Esophagus squamous epithelium (tissue), 5 donors: ENCODE results near the gene PGGHG. TPM values are rescaled to one million over a fixed set of nuclear protein-coding genes. Genes with fewer than 3 reads are reported as not detected.

Experiments
- DNase-seq: peaks from one replicate; lab custom pipeline; 2025; lab: John Stamatoyannopoulos, UW
- H3K27ac ChIP-seq, 4 donors: fragments of 200-600 bp; sonication (generic); one replicate each; pipeline ENCODE4 v1.5.1; 2016 to 2019; ENCODE audit warnings: mild to moderate bottlenecking in 1 of 4
- H3K27me3 ChIP-seq, 4 donors: fragments of 200-600 bp; sonication (generic); 1 replicate in 3 of 4; 2 replicates in 1 of 4; pipeline versions ENCODE4 v1.5.1 to v1.6.0; 2017 to 2021; ENCODE audit warnings: antibody characterized with exemption in 1 of 4
- H3K36me3 ChIP-seq, 3 donors: fragments of 200-600 bp; sonication (generic); one replicate each; pipeline ENCODE4 v1.5.1; 2016 to 2019
- H3K4me1 ChIP-seq, 3 donors: fragments of 200-600 bp; sonication (generic); one replicate each; pipeline ENCODE4 v1.5.1; 2017 to 2019
- H3K4me3 ChIP-seq, 4 donors: fragments of 200-600 bp; sonication (generic); 1 replicate in 3 of 4; 2 replicates in 1 of 4; pipeline ENCODE4 v1.5.1; 2016 to 2019; ENCODE audit warnings: mild to moderate bottlenecking in 2 of 4, moderate library complexity in 1 of 4
- H3K9me3 ChIP-seq, 3 donors: fragments of 200-600 bp; sonication (generic); one replicate each; pipeline ENCODE4 v1.5.1; 2016 to 2019
- POLR2A ChIP-seq, 4 donors: fragments of 450-650 bp; IDR thresholded peaks; one replicate each; pipeline ENCODE4 v1.6.1; 2017; ENCODE audit warnings: antibody characterized with exemption in 4 of 4, mild to moderate bottlenecking in 4 of 4, moderate library complexity in 3 of 4
- WGBS, 2 donors: methylation state at CpG; one replicate each; pipeline ENCODE4 v1.1.5; 2018; 5-methylcytosine and 5-hydroxymethylcytosine counted together
- intact Hi-C: fragments of 100-400 bp; cut with DNase I; formaldehyde crosslinking; loops from one replicate; pipeline ENCODE4 v1.15.0; 2022
- total RNA-seq, 4 donors: library from RNA; depleted of rRNA; stranded (reverse); fragments of >200 nt; gene quantifications; one replicate each; pipeline ENCODE4 v1.1.0, GENCODE V29; 2016
- TF ChIP-seq, protein P1 (sequence below), 6 experiments: fragments of 450-650 bp in 4 of 6; fragments of 200-600 bp in 2 of 6; sonication (generic) in 2 of 6; IDR thresholded peaks; one replicate each; pipeline ENCODE4 v1.5.1; 2016 to 2019; ENCODE audit warnings: antibody characterized with exemption in 6 of 6, mild to moderate bottlenecking in 4 of 6, moderate library complexity in 4 of 6
- donor health status: DM: yes; HTN: yes; CAD: no.

PGGHG gene
- total RNA-seq, 4 donors from 2014 or later: 5.3 to 15.3 (median 5.9) TPM

DNA sequence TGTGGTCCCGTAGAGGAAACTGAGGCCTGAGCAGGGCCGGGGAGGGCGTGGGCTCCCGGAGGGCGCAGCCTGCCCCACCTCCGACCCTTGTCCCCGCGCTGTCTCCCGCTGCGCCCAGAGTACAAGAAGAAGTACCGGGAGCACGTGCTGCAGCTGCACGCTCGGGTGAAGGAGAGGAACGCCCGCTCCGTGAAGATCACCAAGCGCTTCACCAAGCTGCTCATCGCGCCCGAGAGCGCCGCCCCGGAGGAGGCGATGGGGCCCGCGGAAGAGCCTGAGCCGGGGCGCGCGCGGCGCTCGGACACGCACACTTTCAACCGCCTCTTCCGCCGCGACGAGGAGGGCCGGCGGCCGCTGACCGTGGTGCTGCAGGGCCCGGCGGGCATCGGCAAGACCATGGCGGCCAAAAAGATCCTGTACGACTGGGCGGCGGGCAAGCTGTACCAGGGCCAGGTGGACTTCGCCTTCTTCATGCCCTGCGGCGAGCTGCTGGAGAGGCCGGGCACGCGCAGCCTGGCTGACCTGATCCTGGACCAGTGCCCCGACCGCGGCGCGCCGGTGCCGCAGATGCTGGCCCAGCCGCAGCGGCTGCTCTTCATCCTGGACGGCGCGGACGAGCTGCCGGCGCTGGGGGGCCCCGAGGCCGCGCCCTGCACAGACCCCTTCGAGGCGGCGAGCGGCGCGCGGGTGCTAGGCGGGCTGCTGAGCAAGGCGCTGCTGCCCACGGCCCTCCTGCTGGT, 8.8 kb upstream of the PGGHG start:
- DNase-seq: no peak
- TF ChIP-seq POLR2A (IDR thresholded peaks at IDR 0.05): no peak
- TF ChIP-seq, protein P1, sequence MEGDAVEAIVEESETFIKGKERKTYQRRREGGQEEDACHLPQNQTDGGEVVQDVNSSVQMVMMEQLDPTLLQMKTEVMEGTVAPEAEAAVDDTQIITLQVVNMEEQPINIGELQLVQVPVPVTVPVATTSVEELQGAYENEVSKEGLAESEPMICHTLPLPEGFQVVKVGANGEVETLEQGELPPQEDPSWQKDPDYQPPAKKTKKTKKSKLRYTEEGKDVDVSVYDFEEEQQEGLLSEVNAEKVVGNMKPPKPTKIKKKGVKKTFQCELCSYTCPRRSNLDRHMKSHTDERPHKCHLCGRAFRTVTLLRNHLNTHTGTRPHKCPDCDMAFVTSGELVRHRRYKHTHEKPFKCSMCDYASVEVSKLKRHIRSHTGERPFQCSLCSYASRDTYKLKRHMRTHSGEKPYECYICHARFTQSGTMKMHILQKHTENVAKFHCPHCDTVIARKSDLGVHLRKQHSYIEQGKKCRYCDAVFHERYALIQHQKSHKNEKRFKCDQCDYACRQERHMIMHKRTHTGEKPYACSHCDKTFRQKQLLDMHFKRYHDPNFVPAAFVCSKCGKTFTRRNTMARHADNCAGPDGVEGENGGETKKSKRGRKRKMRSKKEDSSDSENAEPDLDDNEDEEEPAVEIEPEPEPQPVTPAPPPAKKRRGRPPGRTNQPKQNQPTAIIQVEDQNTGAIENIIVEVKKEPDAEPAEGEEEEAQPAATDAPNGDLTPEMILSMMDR (IDR thresholded peaks at IDR 0.05): no peak
- peaks cover 8 to 34% (median 32%) of the 10 kb centered on the region in 3 donors for H3K4me1 ChIP-seq
- peaks cover 19 to 88% (median 37%) of the 10 kb centered on the region in 4 donors for H3K27me3 ChIP-seq
- no peak overlapping the region for H3K27ac ChIP-seq
- H3K36me3 ChIP-seq: no peaks in the 10 kb centered on the region
- H3K9me3 ChIP-seq: no peaks in the 10 kb centered on the region
- no CpG with 5 or more reads among the region's 85 CpGs for WGBS, 2 donors
- intact Hi-C loops: no loop called here
- peak overlapping the region; percentile 3 to 59 (median 26) for H3K4me3 ChIP-seq

DNA sequence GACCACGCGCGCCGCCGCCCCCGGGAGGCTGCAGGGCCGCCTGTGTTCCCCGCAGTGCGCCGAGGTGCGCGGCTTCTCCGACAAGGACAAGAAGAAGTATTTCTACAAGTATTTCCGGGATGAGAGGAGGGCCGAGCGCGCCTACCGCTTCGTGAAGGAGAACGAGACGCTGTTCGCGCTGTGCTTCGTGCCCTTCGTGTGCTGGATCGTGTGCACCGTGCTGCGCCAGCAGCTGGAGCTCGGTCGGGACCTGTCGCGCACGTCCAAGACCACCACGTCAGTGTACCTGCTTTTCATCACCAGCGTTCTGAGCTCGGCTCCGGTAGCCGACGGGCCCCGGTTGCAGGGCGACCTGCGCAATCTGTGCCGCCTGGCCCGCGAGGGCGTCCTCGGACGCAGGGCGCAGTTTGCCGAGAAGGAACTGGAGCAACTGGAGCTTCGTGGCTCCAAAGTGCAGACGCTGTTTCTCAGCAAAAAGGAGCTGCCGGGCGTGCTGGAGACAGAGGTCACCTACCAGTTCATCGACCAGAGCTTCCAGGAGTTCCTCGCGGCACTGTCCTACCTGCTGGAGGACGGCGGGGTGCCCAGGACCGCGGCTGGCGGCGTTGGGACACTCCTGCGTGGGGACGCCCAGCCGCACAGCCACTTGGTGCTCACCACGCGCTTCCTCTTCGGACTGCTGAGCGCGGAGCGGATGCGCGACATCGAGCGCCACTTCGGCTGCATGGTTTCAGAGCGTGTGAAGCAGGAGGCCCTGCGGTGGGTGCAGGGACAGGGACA, 8.0 kb upstream of the PGGHG start:
- WGBS, 2 donors: 15 to 22% methylated on average over 9 to 18 of the region's 79 CpGs
- peak overlapping the region in 2 of 4 donors; percentile 41 to 59 for H3K4me3 ChIP-seq
- H3K27me3 ChIP-seq: peaks cover 19 to 95% (median 37%) of the 10 kb centered on the region in 4 donors
- no peaks in the 10 kb centered on the region for H3K9me3 ChIP-seq
- no peak overlapping the region for H3K27ac ChIP-seq
- H3K36me3 ChIP-seq: no peaks in the 10 kb centered on the region
- DNase-seq: no peak
- intact Hi-C loops: no loop called here
- TF ChIP-seq, protein P1 (IDR thresholded peaks at IDR 0.05): no peak
- TF ChIP-seq POLR2A (IDR thresholded peaks at IDR 0.05): peak in 1 of 4 donors; percentile 6
- peaks cover 8 to 34% (median 32%) of the 10 kb centered on the region in 3 donors for H3K4me1 ChIP-seq

DNA sequence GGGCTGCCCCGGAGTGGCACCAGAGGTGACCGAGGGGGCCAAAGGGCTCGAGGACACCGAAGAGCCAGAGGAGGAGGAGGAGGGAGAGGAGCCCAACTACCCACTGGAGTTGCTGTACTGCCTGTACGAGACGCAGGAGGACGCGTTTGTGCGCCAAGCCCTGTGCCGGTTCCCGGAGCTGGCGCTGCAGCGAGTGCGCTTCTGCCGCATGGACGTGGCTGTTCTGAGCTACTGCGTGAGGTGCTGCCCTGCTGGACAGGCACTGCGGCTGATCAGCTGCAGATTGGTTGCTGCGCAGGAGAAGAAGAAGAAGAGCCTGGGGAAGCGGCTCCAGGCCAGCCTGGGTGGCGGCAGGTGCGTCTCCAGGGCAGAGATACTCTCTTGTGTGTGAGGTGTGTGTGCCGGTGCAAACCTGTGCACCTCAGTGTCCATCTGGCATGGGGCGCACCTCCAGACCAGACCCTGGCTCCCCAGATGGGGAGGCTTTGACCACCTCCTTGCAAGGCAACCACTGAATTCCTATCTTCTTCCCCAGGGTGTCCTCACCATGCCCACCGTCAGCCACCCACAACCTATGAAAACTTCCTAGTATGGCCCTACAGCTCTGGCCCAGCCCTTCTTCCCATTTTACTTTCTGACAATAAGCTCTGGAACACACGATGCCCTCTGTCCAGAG, 7.3 kb upstream of the PGGHG start:
- Histone ChIP-seq H3K4me3 (peak overlapping the region in 2 of 4 donors; percentile 41 to 59), H3K4me1 (peaks cover 8 to 34% (median 32%) of the 10 kb centered on the region in 3 donors), H3K27me3 (peaks cover 19 to 99% (median 37%) of the 10 kb centered on the region in 4 donors), H3K9me3 (no peaks in the 10 kb centered on the region), H3K27ac (no peak overlapping the region), H3K36me3 (no peaks in the 10 kb centered on the region)
- TF ChIP-seq POLR2A (IDR thresholded peaks at IDR 0.05): no peak
- TF ChIP-seq, protein P1 (IDR thresholded peaks at IDR 0.05): no peak
- DNase-seq: no peak
- intact Hi-C loops: no loop called here
- WGBS, 2 donors: 30 to 44% methylated on average over 20 to 24 of the region's 26 CpGs

DNA sequence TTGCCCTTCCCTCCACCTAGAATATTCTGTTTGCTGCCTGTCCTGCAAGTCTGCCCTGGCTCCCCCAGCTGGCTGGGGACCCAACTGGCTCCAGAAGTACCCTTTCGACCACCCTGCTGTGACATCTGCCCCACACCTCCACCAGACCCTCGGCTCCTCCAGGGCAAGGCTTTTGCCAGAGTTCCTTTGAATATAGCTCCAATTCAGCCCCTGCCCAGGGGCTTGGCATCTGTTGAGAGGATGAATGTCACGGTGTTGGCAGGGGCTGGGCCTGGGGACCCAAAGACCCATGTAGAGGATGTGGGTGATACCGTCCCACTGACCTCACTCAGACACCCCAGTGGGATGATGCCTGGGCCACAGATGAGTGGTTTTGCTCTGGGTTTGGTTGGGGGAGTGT, 6.8 kb upstream of the PGGHG start:
- no peak for TF ChIP-seq POLR2A (IDR thresholded peaks at IDR 0.05)
- TF ChIP-seq, protein P1 (IDR thresholded peaks at IDR 0.05): no peak
- 55 to 61% methylated on average over 2 of the region's 4 CpGs for WGBS, 2 donors
- Histone ChIP-seq H3K27ac (no peak overlapping the region), H3K9me3 (no peaks in the 10 kb centered on the region), H3K27me3 (peaks cover 19 to 99% (median 37%) of the 10 kb centered on the region in 4 donors), H3K4me1 (peaks cover 8 to 34% (median 32%) of the 10 kb centered on the region in 3 donors), H3K4me3 (no peak overlapping the region), H3K36me3 (no peaks in the 10 kb centered on the region)
- DNase-seq: no peak
- intact Hi-C loops: no loop called here
